ENCODE data around the gene POLG.

Gene POLG

GRCh38 chr15:89333011-89333860, 1.4 kb downstream of the POLG start:
- Mint-ChIP-seq H3K4me1 (ENCODE audit: low read depth in 2 of 2) (peaks cover 49 to 56% of the 10 kb centered on the region in 2 donors), H3K36me3 (ENCODE audit: insufficient read depth) (peaks cover 70% of the 10 kb centered on the region), H3K27ac (peak overlapping the region; percentile 68 to 100), H3K9me3 (peaks cover 0 to 2% of the 10 kb centered on the region in 2 donors), H3K4me3 (peak overlapping the region; percentile 87 to 92), H3K27me3 (peaks cover 6 to 10% of the 10 kb centered on the region in 2 donors)
- ATAC-seq (replicated peaks) (no peak), DNase-seq (no peak)

GRCh38 chr15:89332446-89332845, 2.2 kb downstream of the POLG start:
- Mint-ChIP-seq H3K4me3 (peak overlapping the region; percentile 73 to 77), H3K27me3 (peaks cover 6 to 10% of the 10 kb centered on the region in 2 donors), H3K27ac (peak overlapping the region; percentile 65 to 68), H3K9me3 (peaks cover 0 to 2% of the 10 kb centered on the region in 2 donors), H3K36me3 (ENCODE audit: insufficient read depth) (peaks cover 75% of the 10 kb centered on the region), H3K4me1 (ENCODE audit: low read depth in 2 of 2) (peaks cover 51 to 60% of the 10 kb centered on the region in 2 donors)
- no peak for DNase-seq
- no peak for ATAC-seq (replicated peaks)

- H3K36me3 Mint-ChIP-seq (ENCODE audit: insufficient read depth): peaks cover 84% of the 10 kb centered on the region
- peak overlapping the region; percentile 82 to 91 for H3K27ac Mint-ChIP-seq
- peaks cover 6 to 10% of the 10 kb centered on the region in 2 donors for H3K27me3 Mint-ChIP-seq
- peak overlapping the region; percentile 73 to 77 for H3K4me3 Mint-ChIP-seq
- ATAC-seq (replicated peaks) (no peak), DNase-seq (no peak)
- peaks cover 0 to 2% of the 10 kb centered on the region in 2 donors for H3K9me3 Mint-ChIP-seq
- peaks cover 56 to 60% of the 10 kb centered on the region in 2 donors for H3K4me1 Mint-ChIP-seq (ENCODE audit: low read depth in 2 of 2)
Observed at GRCh38 chr15:89330881-89331595, 3.6 kb downstream of the POLG start.

- ATAC-seq (replicated peaks) (no peak), DNase-seq (no peak)
- H3K9me3 Mint-ChIP-seq: peaks cover 0 to 2% of the 10 kb centered on the region in 2 donors
- peak overlapping the region; percentile 73 to 77 for H3K4me3 Mint-ChIP-seq
- peaks cover 6 to 8% of the 10 kb centered on the region in 2 donors for H3K27me3 Mint-ChIP-seq
- H3K27ac Mint-ChIP-seq: peak overlapping the region; percentile 82 to 91
- H3K36me3 Mint-ChIP-seq (ENCODE audit: insufficient read depth): peaks cover 84% of the 10 kb centered on the region
- peaks cover 49 to 55% of the 10 kb centered on the region in 2 donors for H3K4me1 Mint-ChIP-seq (ENCODE audit: low read depth in 2 of 2)
Observed at GRCh38 chr15:89330119-89330518, 4.5 kb downstream of the POLG start.

- Mint-ChIP-seq H3K36me3 (ENCODE audit: insufficient read depth) (peaks cover 84% of the 10 kb centered on the region), H3K4me3 (peak overlapping the region; percentile 73 to 77), H3K4me1 (ENCODE audit: low read depth in 2 of 2) (peaks cover 49 to 50% of the 10 kb centered on the region in 2 donors), H3K27me3 (peaks cover 0 to 2% of the 10 kb centered on the region in 2 donors), H3K9me3 (no peaks in the 10 kb centered on the region), H3K27ac (peak overlapping the region; percentile 82 to 91)
- ATAC-seq (replicated peaks) (peak; percentile 46), DNase-seq (peak; percentile 10 to 30 (median 20))
Observed at GRCh38 chr15:89329329-89330084, 5.1 kb downstream of the POLG start.

- ATAC-seq (replicated peaks) (no peak), DNase-seq (no peak)
- Mint-ChIP-seq H3K4me3 (peak overlapping the region; percentile 73 to 77), H3K27me3 (no peaks in the 10 kb centered on the region), H3K36me3 (ENCODE audit: insufficient read depth) (peaks cover 84% of the 10 kb centered on the region), H3K9me3 (no peaks in the 10 kb centered on the region), H3K4me1 (ENCODE audit: low read depth in 2 of 2) (peaks cover 46 to 49% of the 10 kb centered on the region in 2 donors), H3K27ac (peak overlapping the region; percentile 82 to 91)
Observed at GRCh38 chr15:89328398-89329254, 6.0 kb downstream of the POLG start.

GRCh38 chr15:89327113-89327512, 7.5 kb downstream of the POLG start:
- Mint-ChIP-seq H3K4me1 (ENCODE audit: low read depth in 2 of 2) (peaks cover 42 to 45% of the 10 kb centered on the region in 2 donors), H3K27me3 (no peaks in the 10 kb centered on the region), H3K4me3 (no peak overlapping the region), H3K27ac (peak overlapping the region; percentile 72 to 91), H3K36me3 (ENCODE audit: insufficient read depth) (peaks cover 91% of the 10 kb centered on the region), H3K9me3 (no peaks in the 10 kb centered on the region)
- DNase-seq (no peak), ATAC-seq (replicated peaks) (no peak)

- no peak for DNase-seq
- Mint-ChIP-seq H3K4me1 (ENCODE audit: low read depth in 2 of 2) (peaks cover 36 to 38% of the 10 kb centered on the region in 2 donors), H3K9me3 (no peaks in the 10 kb centered on the region), H3K4me3 (no peak overlapping the region), H3K27ac (peak overlapping the region; percentile 83 to 91), H3K36me3 (ENCODE audit: insufficient read depth) (peaks cover 93% of the 10 kb centered on the region), H3K27me3 (no peaks in the 10 kb centered on the region)
- no peak for ATAC-seq (replicated peaks)
Observed at GRCh38 chr15:89326316-89326715, 8.3 kb downstream of the POLG start.

- no peaks in the 10 kb centered on the region for H3K27me3 Mint-ChIP-seq
- no peaks in the 10 kb centered on the region for H3K9me3 Mint-ChIP-seq
- DNase-seq (no peak), ATAC-seq (replicated peaks) (no peak)
- peaks cover 95% of the 10 kb centered on the region for H3K36me3 Mint-ChIP-seq (ENCODE audit: insufficient read depth)
- H3K4me3 Mint-ChIP-seq: no peak overlapping the region
- H3K27ac Mint-ChIP-seq: peak overlapping the region; percentile 79 to 83
- H3K4me1 Mint-ChIP-seq (ENCODE audit: low read depth in 2 of 2): peaks cover 28 to 33% of the 10 kb centered on the region in 2 donors
Observed at GRCh38 chr15:89325039-89325803, 9.4 kb downstream of the POLG start.

GRCh38 chr15:89323825-89324224, 10.8 kb downstream of the POLG start:
- no peak for DNase-seq
- ATAC-seq (replicated peaks): no peak
- H3K36me3 Mint-ChIP-seq (ENCODE audit: insufficient read depth): peaks cover 94% of the 10 kb centered on the region
- peak overlapping the region; percentile 79 to 83 for H3K27ac Mint-ChIP-seq
- H3K4me3 Mint-ChIP-seq: no peak overlapping the region
- H3K27me3 Mint-ChIP-seq: no peaks in the 10 kb centered on the region
- peaks cover 20 to 29% of the 10 kb centered on the region in 2 donors for H3K4me1 Mint-ChIP-seq (ENCODE audit: low read depth in 2 of 2)
- H3K9me3 Mint-ChIP-seq: no peaks in the 10 kb centered on the region

GRCh38 chr15:89322822-89323221, 11.8 kb downstream of the POLG start:
- Mint-ChIP-seq H3K36me3 (ENCODE audit: insufficient read depth) (peaks cover 96% of the 10 kb centered on the region), H3K27ac (peak overlapping the region in 1 of 2 donors; percentile 85), H3K9me3 (no peaks in the 10 kb centered on the region), H3K27me3 (no peaks in the 10 kb centered on the region), H3K4me3 (no peak overlapping the region), H3K4me1 (ENCODE audit: low read depth in 2 of 2) (peaks cover 14 to 26% of the 10 kb centered on the region in 2 donors)
- DNase-seq: no peak
- no peak for ATAC-seq (replicated peaks)

All from effector memory CD8-positive, alpha-beta T cell (primary cell).